HEK293 (cell line): Measurements from ENCODE around the gene ZCCHC24.

Source experiments
- CTCF ChIA-PET: fragments of 350-600 bp; formaldehyde crosslinking; extraction: SDS; loops from one replicate; lab custom pipeline; 2021; ENCODE audit warnings: antibody characterized with exemption; lab: Yijun Ruan, JAX
- POLR2A ChIA-PET: fragments of 300-600 bp; formaldehyde crosslinking; extraction: SDS; loops from one replicate; lab custom pipeline; 2020; ENCODE audit warnings: antibody characterized with exemption, inconsistent platforms; lab: Yijun Ruan, JAX
- H3K27ac ChIP-seq: fragments of 200-500 bp; sonication (Bioruptor generic); 2 replicates; pipeline ENCODE4 v1.5.1; 2014; ENCODE audit warnings: low read depth, low read length, control low read depth, inconsistent platforms; ENCODE audit errors: extremely low read depth
- H3K36me3 ChIP-seq, 2 experiments: fragments of 200-500 bp in 1 of 2; sonication (Bioruptor generic) in 1 of 2; 1 replicate in 1 of 2; 2 replicates in 1 of 2; pipeline ENCODE4 v1.5.1; 2014 to 2017; ENCODE audit warnings: inconsistent platforms in 2 of 2, low read length in 2 of 2; ENCODE audit not compliant: control insufficient read depth in 2 of 2, insufficient read depth in 1 of 2
- H3K4me1 ChIP-seq: fragments of 200-500 bp; sonication (Bioruptor generic); 2 replicates; pipeline ENCODE4 v1.5.1; 2014; ENCODE audit warnings: mild to moderate bottlenecking, low read length, inconsistent platforms; ENCODE audit not compliant: control insufficient read depth, insufficient read depth
- H3K4me3 ChIP-seq: 2 replicates; pipeline ENCODE4 v1.5.1; 2011; ENCODE audit warnings: low read depth, mild to moderate bottlenecking, control low read depth, low read length, moderate library complexity
- H3K9me3 ChIP-seq: fragments of 200-500 bp; sonication (Bioruptor generic); 2 replicates; pipeline ENCODE4 v1.5.1; 2014; ENCODE audit warnings: low read depth, low read length, inconsistent platforms; ENCODE audit not compliant: control insufficient read depth, insufficient read depth
- GLIS1 ChIP-seq: fragments of 450-650 bp; formaldehyde crosslinking; IDR thresholded peaks from 2 replicates; pipeline ENCODE4 v1.5.1; 2016; ENCODE audit warnings: missing biosample characterization, missing genetic modification characterization
- GLIS2 ChIP-seq: fragments of 450-650 bp; formaldehyde crosslinking; IDR thresholded peaks from 2 replicates; pipeline ENCODE4 v1.5.1; 2016; ENCODE audit warnings: missing biosample characterization, missing genetic modification characterization
- REPIN1 ChIP-seq: fragments of 450-650 bp; formaldehyde crosslinking; IDR thresholded peaks from 2 replicates; pipeline ENCODE4 v1.5.1; 2017; ENCODE audit warnings: missing biosample characterization, missing genetic modification characterization, low read depth
- REST ChIP-seq: fragments of 450-650 bp; formaldehyde crosslinking; IDR thresholded peaks from 2 replicates; pipeline ENCODE4 v1.5.1; 2016; ENCODE audit warnings: missing biosample characterization, missing genetic modification characterization
- SALL2 ChIP-seq: fragments of 450-650 bp; formaldehyde crosslinking; IDR thresholded peaks from 2 replicates; pipeline ENCODE4 v1.5.0; 2017; ENCODE audit warnings: missing biosample characterization, mild to moderate bottlenecking, missing genetic modification characterization, borderline replicate concordance
- SCRT2 ChIP-seq: fragments of 450-650 bp; formaldehyde crosslinking; IDR thresholded peaks from 2 replicates; pipeline ENCODE4 v1.5.1; 2016; ENCODE audit warnings: missing biosample characterization, missing genetic modification characterization
- SP7 ChIP-seq: fragments of 450-650 bp; formaldehyde crosslinking; IDR thresholded peaks from 2 replicates; pipeline ENCODE4 v1.5.1; 2016; ENCODE audit warnings: missing biosample characterization, missing genetic modification characterization
- ZBTB10 ChIP-seq: fragments of 450-650 bp; formaldehyde crosslinking; IDR thresholded peaks from 2 replicates; pipeline ENCODE4 v1.5.1; 2016; ENCODE audit warnings: missing biosample characterization, missing genetic modification characterization
- ZBTB20 ChIP-seq: fragments of 450-650 bp; formaldehyde crosslinking; IDR thresholded peaks from 2 replicates; pipeline ENCODE4 v1.5.1; 2016; ENCODE audit warnings: missing biosample characterization, missing genetic modification characterization
- ZEB2 ChIP-seq: fragments of 450-650 bp; formaldehyde crosslinking; IDR thresholded peaks from 2 replicates; pipeline ENCODE4 v1.5.1; 2016; ENCODE audit warnings: missing biosample characterization, missing genetic modification characterization
- ZFP3 ChIP-seq: fragments of 450-650 bp; formaldehyde crosslinking; IDR thresholded peaks from 2 replicates; pipeline ENCODE4 v1.5.1; 2016; ENCODE audit warnings: low read depth, missing biosample characterization, missing genetic modification characterization
- ZNF157 ChIP-seq: fragments of 450-650 bp; formaldehyde crosslinking; IDR thresholded peaks from 2 replicates; pipeline ENCODE4 v1.5.1; 2016; ENCODE audit warnings: missing biosample characterization, missing genetic modification characterization
- ZNF175 ChIP-seq: fragments of 450-650 bp; formaldehyde crosslinking; IDR thresholded peaks from 2 replicates; pipeline ENCODE4 v1.5.1; 2016; ENCODE audit warnings: missing biosample characterization, missing genetic modification characterization
- ZNF324 ChIP-seq: fragments of 450-650 bp; formaldehyde crosslinking; IDR thresholded peaks from 2 replicates; pipeline ENCODE4 v1.5.1; 2016; ENCODE audit warnings: missing biosample characterization, missing genetic modification characterization
- ZNF362 ChIP-seq: fragments of 450-650 bp; formaldehyde crosslinking; IDR thresholded peaks from 2 replicates; pipeline ENCODE4 v1.5.1; 2016; ENCODE audit warnings: missing biosample characterization, missing genetic modification characterization
- ZNF366 ChIP-seq: fragments of 450-650 bp; formaldehyde crosslinking; conservative IDR thresholded peaks from 2 replicates; pipeline ENCODE4 v1.5.1; 2016; ENCODE audit warnings: missing biosample characterization, missing genetic modification characterization
- ZNF449 ChIP-seq: fragments of 450-650 bp; formaldehyde crosslinking; IDR thresholded peaks from 2 replicates; pipeline ENCODE4 v1.5.1; 2017; ENCODE audit warnings: missing biosample characterization, mild to moderate bottlenecking, missing genetic modification characterization, moderate library complexity
- ZNF48 ChIP-seq: fragments of 450-650 bp; formaldehyde crosslinking; IDR thresholded peaks from 2 replicates; pipeline ENCODE4 v1.5.1; 2016; ENCODE audit warnings: missing biosample characterization, missing genetic modification characterization
- ZNF621 ChIP-seq: fragments of 450-650 bp; formaldehyde crosslinking; IDR thresholded peaks from 2 replicates; pipeline ENCODE4 v1.5.1; 2017; ENCODE audit warnings: missing biosample characterization, missing genetic modification characterization
- ZNF658 ChIP-seq: fragments of 450-650 bp; formaldehyde crosslinking; IDR thresholded peaks from 2 replicates; pipeline ENCODE4; 2016; ENCODE audit warnings: missing biosample characterization, missing genetic modification characterization
- ZNF677 ChIP-seq: fragments of 450-650 bp; IDR thresholded peaks from 2 replicates; pipeline ENCODE4 v1.5.0; 2018; ENCODE audit warnings: missing biosample characterization, mild to moderate bottlenecking, missing genetic modification characterization, moderate library complexity
- ZNF747 ChIP-seq: fragments of 450-650 bp; formaldehyde crosslinking; IDR thresholded peaks from 2 replicates; pipeline ENCODE4 v1.5.1; 2016; ENCODE audit warnings: missing biosample characterization, missing genetic modification characterization
- ZNF843 ChIP-seq: fragments of 450-650 bp; formaldehyde crosslinking; IDR thresholded peaks from 2 replicates; pipeline ENCODE4 v1.5.1; 2016; ENCODE audit warnings: missing biosample characterization, missing genetic modification characterization

The ZCCHC24 gene

GRCh38 chr10:79436066-79436849, 9.2 kb downstream of the ZCCHC24 start (continued):
- TF ChIP-seq ZNF175 (tag by site-specific recombination) (no peak), ZNF324 (tag by site-specific recombination) (no peak)

- no peak for TF ChIP-seq ZNF677 (tag by site-specific recombination)
- TF ChIP-seq ZNF324 (tag by site-specific recombination) = no peak
- TF ChIP-seq ZNF843 (tag by site-specific recombination) = no peak
- TF ChIP-seq ZEB2 (tag by site-specific recombination) = no peak
- TF ChIP-seq ZNF449 = no peak
- no peak for TF ChIP-seq SCRT2
- no peak for TF ChIP-seq SALL2 (tag by site-specific recombination)
- TF ChIP-seq ZBTB20 (tag by site-specific recombination) = no peak
- TF ChIP-seq ZNF48 (tag by site-specific recombination) = no peak
- TF ChIP-seq ZBTB10 (tag by site-specific recombination) = no peak
- TF ChIP-seq GLIS2 = no peak; the same call in 1 of the 2 replicates
- no peak overlapping the region for H3K27ac ChIP-seq
- CTCF ChIA-PET = interaction anchor here (0.5 to 1.9 kb wide), 4 partner anchors 39 to 571 kb away, joined by 3 to 7 read pairs (median 4); no protein-coding TSS in a partner anchor
These were observed 10.0 kb downstream of the ZCCHC24 start for GRCh38 chr10:79435271-79436065.

GRCh38 chr10:79434821-79435251, 10.6 kb downstream of the ZCCHC24 start:
- ChIA-PET CTCF (interaction anchor here (1.9 kb wide), 1 partner anchor 53 kb away, joined by 7 read pairs; no protein-coding TSS in a partner anchor), POLR2A (interaction anchor here (1.4 kb wide), 1 partner anchor 10 kb away, joined by 5 read pairs; no protein-coding TSS in a partner anchor)
- peaks cover 3% of the 10 kb centered on the region; the same call in 1 of the 2 replicates for H3K4me1 ChIP-seq
- no peaks in the 10 kb centered on the region for H3K9me3 ChIP-seq
- H3K36me3 ChIP-seq = peaks cover 0 to 17% of the 10 kb centered on the region in 2 experiments; a peak in 1 of 3 replicates
- H3K27ac ChIP-seq = no peak overlapping the region
- no peak overlapping the region for H3K4me3 ChIP-seq
- TF ChIP-seq ZFP3 (tag by site-specific recombination) (no peak), ZNF157 (tag by site-specific recombination) (no peak), ZNF747 (tag by site-specific recombination) (no peak), ZNF366 (tag by site-specific recombination) (0 out of 2 replicates have a peak, but pooled peaks have one; percentile 12), ZNF621 (tag by site-specific recombination) (no peak), GLIS1 (tag by site-specific recombination) (no peak), REST (no peak), REPIN1 (tag by site-specific recombination) (no peak), ZNF362 (0 out of 2 replicates have a peak, but pooled peaks have one; percentile 24), ZNF658 (tag by site-specific recombination) (no peak), SP7 (tag by site-specific recombination) (no peak)

More at GRCh38 chr10:79435271-79436065, 10.0 kb downstream of the ZCCHC24 start:
- peaks cover 3% of the 10 kb centered on the region; the same call in 1 of the 2 replicates for H3K4me1 ChIP-seq
- POLR2A ChIA-PET = interaction anchor here (1.4 kb wide), 1 partner anchor 9 kb away, joined by 5 read pairs; no protein-coding TSS in a partner anchor
- no peaks in the 10 kb centered on the region for H3K9me3 ChIP-seq
- no peak overlapping the region for H3K4me3 ChIP-seq
- H3K36me3 ChIP-seq = peaks cover 0 to 10% of the 10 kb centered on the region in 2 experiments; a peak in 1 of 3 replicates
